K562 (cell line): Measurements from ENCODE around the gene SPATA6. TPM values are rescaled to one million over a fixed set of nuclear protein-coding genes. Genes with fewer than 3 reads are reported as not detected.

Experiments used
- ATAC-seq: fragments of 200-7000 bp; cut with Tn5 transposase; 3 replicates; pipeline ENCODE4 v1.9.1; 2020; ENCODE audit warnings: moderate library complexity
- BruUV-seq: library from RNA; stranded (reverse); fragments of 400-500 nt; replicated peaks from 2 replicates; lab custom pipeline; 2021; lab: Mats Ljungman, UMichigan
- CTCF ChIA-PET: fragments of 300-600 bp; formaldehyde crosslinking; extraction: SDS; loops from one replicate; lab custom pipeline; 2021; ENCODE audit warnings: low intra/inter-chr PET ratio; lab: Yijun Ruan, JAX
- POLR2A ChIA-PET: fragments of 300-600, 350-650 bp; sonication (Branson Sonifier 250); formaldehyde crosslinking; extraction: SDS; loops from one replicate; lab custom pipeline; 2021; ENCODE audit warnings: antibody characterized with exemption, inconsistent platforms; lab: Yijun Ruan, JAX
- DNase-seq, 4 experiments: peaks; one replicate each; pipeline versions ENCODE4 v3.0.0 to v3.0.0-alpha.2; 2011 to 2018; ENCODE audit warnings: low spot score in 3 of 4, mixed read lengths in 3 of 4; ENCODE audit errors: extremely low read depth in 1 of 4
- FAIRE-seq: peaks from 2 replicates; lab custom pipeline; 2011; peaks lifted over from hg19 to GRCh38; lab: Jason Lieb, UNC
- H2AFZ ChIP-seq: 2 replicates; pipeline ENCODE4 v1.6.0; 2011; ENCODE audit warnings: low read depth, low read length, control low read depth, inconsistent platforms
- H3K27ac ChIP-seq: fragments of 200-600 bp; 3 replicates; pipeline ENCODE4 v1.8.0; 2011; ENCODE audit warnings: low read depth, mild to moderate bottlenecking, control low read depth, inconsistent platforms, low read length, moderate library complexity, mixed read lengths; ENCODE audit errors: extremely low read depth
- H3K27me3 ChIP-seq, 2 experiments: fragments of 300-600 bp in 1 of 2; 2 replicates in 1 of 2; 3 replicates in 1 of 2; pipeline versions ENCODE4 v1.6.0 to v1.8.0; 2011; ENCODE audit warnings: inconsistent platforms in 2 of 2, low read length in 2 of 2, mild to moderate bottlenecking in 1 of 2, mixed read lengths in 1 of 2, moderate library complexity in 1 of 2; ENCODE audit not compliant: control insufficient read depth in 2 of 2, insufficient read depth in 2 of 2
- H3K36me3 ChIP-seq: fragments of 300-600 bp; 3 replicates; pipeline ENCODE4 v1.8.0; 2011; ENCODE audit warnings: mild to moderate bottlenecking, low read length, inconsistent platforms; ENCODE audit not compliant: control insufficient read depth, insufficient read depth
- H3K4me1 ChIP-seq, 2 experiments: fragments of 200-600 bp in 1 of 2; replicated peaks in 1 of 2; 2 replicates in 1 of 2; 3 replicates in 1 of 2; pipeline versions ENCODE4 v1.5.1 to v1.8.0; 2011; ENCODE audit warnings: inconsistent platforms in 2 of 2, low read length in 2 of 2, mild to moderate bottlenecking in 1 of 2, mixed read lengths in 1 of 2, moderate library complexity in 1 of 2; ENCODE audit not compliant: control insufficient read depth in 2 of 2, insufficient read depth in 2 of 2
- H3K4me2 ChIP-seq: 2 replicates; pipeline ENCODE4 v1.6.1; 2011; ENCODE audit warnings: low read length, control low read depth, inconsistent platforms, mixed read lengths; ENCODE audit not compliant: insufficient read depth
- H3K4me3 ChIP-seq: fragments of 200-600 bp; sonication (generic), shearing (Covaris generic); 2 replicates; pipeline ENCODE4 v1.5.1; 2016; ENCODE audit warnings: control low read depth, inconsistent platforms
- H3K79me2 ChIP-seq: fragments of 200-600 bp; 3 replicates; pipeline ENCODE4 v1.8.0; 2011; ENCODE audit warnings: low read length, inconsistent platforms; ENCODE audit not compliant: control insufficient read depth, insufficient read depth
- H3K9ac ChIP-seq, 2 experiments: 2 replicates each; pipeline versions ENCODE4 v1.6.0 to v1.6.1; 2011; ENCODE audit warnings: low read depth in 2 of 2, low read length in 2 of 2, control low read depth in 1 of 2, inconsistent platforms in 1 of 2, mild to moderate bottlenecking in 1 of 2, mixed read lengths in 1 of 2; ENCODE audit not compliant: insufficient read depth in 1 of 2
- H3K9me1 ChIP-seq: one replicate; pipeline ENCODE4 v1.6.0; 2011; ENCODE audit warnings: inconsistent platforms, mild to moderate bottlenecking, low read length, moderate library complexity; ENCODE audit not compliant: control insufficient read depth, insufficient read depth
- H3K9me3 ChIP-seq: replicated peaks from 2 replicates; pipeline ENCODE4 v1.5.1; 2011; ENCODE audit warnings: low read depth, low read length, inconsistent platforms; ENCODE audit not compliant: control insufficient read depth, insufficient read depth
- H4K20me1 ChIP-seq: replicated peaks from 2 replicates; pipeline ENCODE4 v1.6.1; 2011; ENCODE audit warnings: low read length, inconsistent platforms, mixed read lengths; ENCODE audit not compliant: control insufficient read depth, insufficient read depth
- ARNT ChIP-seq, 2 experiments: fragments of 450-650 bp; IDR thresholded peaks; 2 replicates each; pipeline ENCODE4 v1.6.1; 2016; ENCODE audit warnings: mild to moderate bottlenecking in 1 of 2
- BCL6 ChIP-seq: fragments of 250-450 bp; sonication (Bioruptor Pico); IDR thresholded peaks from 2 replicates; pipeline ENCODE4 v1.4.0; 2020
- L3MBTL2 ChIP-seq: fragments of 450-650 bp; IDR thresholded peaks from 2 replicates; pipeline ENCODE4 v1.6.1; 2016; ENCODE audit warnings: mild to moderate bottlenecking, moderate library complexity
- MCM3 ChIP-seq: fragments of 450-650 bp; IDR thresholded peaks from 2 replicates; pipeline ENCODE4 v1.6.1; 2016
- MTA2 ChIP-seq: fragments of 450-650 bp; IDR thresholded peaks from 2 replicates; pipeline ENCODE4 v1.6.1; 2016; ENCODE audit warnings: low read depth
- MYBL2 ChIP-seq, 2 experiments: fragments of 450-650 bp in 1 of 2; sonication (generic) in 1 of 2; formaldehyde crosslinking in 1 of 2; IDR thresholded peaks; 2 replicates each; pipeline versions ENCODE4 v1.6.1 to v1.8.1; 2017 to 2022; ENCODE audit warnings: borderline replicate concordance in 1 of 2, inconsistent platforms in 1 of 2, low read depth in 1 of 2, mild to moderate bottlenecking in 1 of 2, missing genetic modification reagents in 1 of 2, moderate library complexity in 1 of 2
- NFIX ChIP-seq: fragments of 250-450 bp; sonication (Bioruptor Pico); IDR thresholded peaks from 2 replicates; pipeline ENCODE4 v1.4.0; 2020; ENCODE audit warnings: low read depth, mild to moderate bottlenecking, moderate library complexity
- PCBP2 ChIP-seq: fragments of 200-400 bp; formaldehyde crosslinking; IDR thresholded peaks from 2 replicates; pipeline ENCODE4 v1.6.1; 2018; ENCODE audit warnings: low read length, low read depth, mild to moderate bottlenecking, moderate library complexity; ENCODE audit not compliant: poor library complexity, severe bottlenecking
- ZNF274 ChIP-seq: IDR thresholded peaks from 2 replicates; pipeline ENCODE4 v1.6.1; 2011; ENCODE audit warnings: low read depth, mild to moderate bottlenecking, low read length, moderate library complexity, borderline replicate concordance
- WGBS: fragments of 100-300 bp; shearing (Covaris generic); methylation state at CpG from one replicate; pipeline ENCODE4 v1.1.6; 2016; ENCODE audit warnings: low coverage, mixed read lengths; ENCODE audit not compliant: insufficient coverage; ENCODE audit errors: missing lambda C conversion rate; 5-methylcytosine and 5-hydroxymethylcytosine counted together
- in situ Hi-C: fragments of 300-500 bp; cut with MboI; formaldehyde crosslinking; loops from 4 replicates; pipeline ENCODE4 v1.15.0; 2018; ENCODE audit warnings: inconsistent platforms, mixed read lengths
- intact Hi-C: fragments of 100-400 bp; cut with micrococcal nuclease; formaldehyde crosslinking; loops from 2 replicates; pipeline ENCODE4 v1.14.2; 2022
- polyA plus RNA-seq, 8 experiments: library from polyadenylated mRNA; depleted of rRNA in 4 of 8; stranded (reverse) in 5 of 8; unstranded in 3 of 8; fragments of >200 nt; fragmentation: Nextera tagmentation in 2 of 8; fragmentation: Illumina TruSeq in 1 of 8; extraction: Ambion mirVana in 2 of 8; extraction: Trizol in 1 of 8; gene quantifications; 2 replicates each; pipeline versions ENCODE4 v1.2.1 to v1.2.3, GENCODE V29; 2011 to 2014; ENCODE audit warnings: inconsistent platforms in 1 of 8, missing spikeins in 1 of 8
- total RNA-seq, 7 experiments: library from RNA; depleted of rRNA in 6 of 7; stranded (reverse); fragments of >200 nt in 6 of 7; fragmentation: Illumina TruSeq in 2 of 7; extraction: Trizol in 2 of 7; gene quantifications; 2 replicates each; pipeline versions ENCODE4 v1.2.1 to v1.2.3, GENCODE V29; 2011 to 2021; ENCODE audit warnings: low replicate concordance in 1 of 7
- TF ChIP-seq, protein P1 (sequence below): sonication (generic); formaldehyde crosslinking; IDR thresholded peaks from 2 replicates; pipeline ENCODE4 v1.8.1; 2022; ENCODE audit warnings: missing genetic modification reagents
- TF ChIP-seq, protein P2 (sequence below): IDR thresholded peaks from 2 replicates; pipeline ENCODE4 v1.6.1; 2012; ENCODE audit warnings: low read depth, low read length, improper control_type of control experiment, borderline replicate concordance

Gene SPATA6
- total and polyA plus RNA-seq, 9 of the 15 experiments (the other 6 are each of a cell fraction or from before 2014, with no cell fraction given): 0.01 to 0.91 (median 0.18) TPM

DNA sequence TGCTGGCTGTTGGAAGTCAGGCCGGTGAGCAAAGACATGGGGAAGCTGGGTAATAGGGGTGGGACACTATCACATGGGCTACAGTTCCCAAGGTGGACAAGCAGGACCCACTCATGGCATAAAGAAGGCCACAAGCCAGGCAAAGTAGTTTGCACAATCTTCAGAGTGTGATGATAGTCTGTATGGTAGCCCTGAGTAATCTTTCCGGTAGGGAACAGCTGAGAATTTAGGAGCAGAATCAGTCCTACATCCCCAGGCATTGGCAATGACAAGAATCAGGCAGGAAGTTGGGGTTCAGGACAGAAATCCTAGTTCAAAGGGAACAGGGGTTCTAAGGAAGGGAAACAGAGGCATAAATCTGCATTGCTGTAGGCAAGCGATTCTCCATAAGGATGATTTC, 23.9 kb upstream of the SPATA6 start:
- BruUV-seq: no TSS peak
- no peak overlapping the region for H2AFZ ChIP-seq
- no peak overlapping the region for H3K9ac ChIP-seq
- no peaks in the 10 kb centered on the region for H3K9me1 ChIP-seq
- no peaks in the 10 kb centered on the region for H3K79me2 ChIP-seq
- no peaks in the 10 kb centered on the region for H3K9me3 ChIP-seq
- no peak overlapping the region for H3K27ac ChIP-seq
- 0% methylated on average over 3 of the region's 3 CpGs for WGBS
- TF ChIP-seq, protein P1, sequence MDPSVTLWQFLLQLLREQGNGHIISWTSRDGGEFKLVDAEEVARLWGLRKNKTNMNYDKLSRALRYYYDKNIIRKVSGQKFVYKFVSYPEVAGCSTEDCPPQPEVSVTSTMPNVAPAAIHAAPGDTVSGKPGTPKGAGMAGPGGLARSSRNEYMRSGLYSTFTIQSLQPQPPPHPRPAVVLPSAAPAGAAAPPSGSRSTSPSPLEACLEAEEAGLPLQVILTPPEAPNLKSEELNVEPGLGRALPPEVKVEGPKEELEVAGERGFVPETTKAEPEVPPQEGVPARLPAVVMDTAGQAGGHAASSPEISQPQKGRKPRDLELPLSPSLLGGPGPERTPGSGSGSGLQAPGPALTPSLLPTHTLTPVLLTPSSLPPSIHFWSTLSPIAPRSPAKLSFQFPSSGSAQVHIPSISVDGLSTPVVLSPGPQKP: no peak
- TF ChIP-seq BCL6 (CRISPR knock-in tag) (no peak), L3MBTL2 (no peak), ARNT (IDR thresholded peaks at IDR 0.05) (no peak), NFIX (CRISPR knock-in tag) (no peak), MCM3 (no peak), MYBL2 (IDR thresholded peaks at IDR 0.05; ENCODE audit: low read depth) (no peak), MYBL2 (CRISPR knock-in tag; IDR thresholded peaks at IDR 0.05; ENCODE audit: borderline replicate concordance) (no peak), PCBP2 (no peak), ZNF274 (no peak), MTA2 (no peak)
- TF ChIP-seq, protein P2, sequence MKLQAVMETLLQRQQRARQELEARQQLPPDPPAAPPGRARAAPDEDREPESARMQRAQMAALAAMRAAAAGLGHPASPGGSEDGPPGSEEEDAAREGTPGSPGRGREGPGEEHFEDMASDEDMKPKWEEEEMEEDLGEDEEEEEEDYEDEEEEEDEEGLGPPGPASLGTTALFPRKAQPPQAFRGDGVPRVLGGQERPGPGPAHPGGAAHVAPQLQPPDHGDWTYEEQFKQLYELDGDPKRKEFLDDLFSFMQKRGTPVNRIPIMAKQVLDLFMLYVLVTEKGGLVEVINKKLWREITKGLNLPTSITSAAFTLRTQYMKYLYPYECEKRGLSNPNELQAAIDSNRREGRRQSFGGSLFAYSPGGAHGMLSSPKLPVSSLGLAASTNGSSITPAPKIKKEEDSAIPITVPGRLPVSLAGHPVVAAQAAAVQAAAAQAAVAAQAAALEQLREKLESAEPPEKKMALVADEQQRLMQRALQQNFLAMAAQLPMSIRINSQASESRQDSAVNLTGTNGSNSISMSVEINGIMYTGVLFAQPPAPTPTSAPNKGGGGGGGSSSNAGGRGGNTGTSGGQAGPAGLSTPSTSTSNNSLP: no peak
- no peaks in the 10 kb centered on the region for H3K36me3 ChIP-seq
- CTCF ChIA-PET: no interaction called here
- H3K4me2 ChIP-seq: no peak overlapping the region
- no peaks in the 10 kb centered on the region for H3K27me3 ChIP-seq
- no peak overlapping the region for H3K4me3 ChIP-seq
- in situ Hi-C loops (no loop called here), intact Hi-C loops (loop anchor here (5.0 to 10.0 kb wide), 3 partner anchors 249 to 389 kb away; no protein-coding TSS in a partner anchor)
- H4K20me1 ChIP-seq: no peaks in the 10 kb centered on the region
- DNase-seq (no peak), ATAC-seq (no peak), FAIRE-seq (no peak)
- POLR2A ChIA-PET: no interaction called here
- no peaks in the 10 kb centered on the region for H3K4me1 ChIP-seq
